Measurements from ENCODE around the gene MUC13.

GRCh38 chr3:124934577-124934976 is at the start of gene MUC13:
- TF ChIP-seq POU6F1 (CRISPR knock-in tag; IDR thresholded peaks at IDR 0.05; ENCODE audit: borderline replicate concordance, low read depth) (no peak), ZNF70 (CRISPR knock-in tag; IDR thresholded peaks at IDR 0.05) (no peak), TCF4 (CRISPR knock-in tag; IDR thresholded peaks at IDR 0.05; ENCODE audit: borderline replicate concordance) (no peak), SNAI2 (CRISPR knock-in tag; IDR thresholded peaks at IDR 0.05) (no peak), ZFP30 (CRISPR knock-in tag; IDR thresholded peaks at IDR 0.05) (no peak), ESRRG (CRISPR knock-in tag; IDR thresholded peaks at IDR 0.05) (no peak), ISL1 (CRISPR knock-in tag; IDR thresholded peaks at IDR 0.05) (no peak)
